Measurements from ENCODE around the gene RBM17. TPM values are rescaled to one million over a fixed set of nuclear protein-coding genes. Genes with fewer than 3 reads are reported as not detected.
"Not testable (repeated sequence)": the region's sequence is repeated elsewhere in the genome, so short reads cannot be mapped to it uniquely, and the experiment has no call there.

RBM17 gene
- total RNA-seq, 2 experiments from 2014 or later = 155 to 157 TPM

DNA sequence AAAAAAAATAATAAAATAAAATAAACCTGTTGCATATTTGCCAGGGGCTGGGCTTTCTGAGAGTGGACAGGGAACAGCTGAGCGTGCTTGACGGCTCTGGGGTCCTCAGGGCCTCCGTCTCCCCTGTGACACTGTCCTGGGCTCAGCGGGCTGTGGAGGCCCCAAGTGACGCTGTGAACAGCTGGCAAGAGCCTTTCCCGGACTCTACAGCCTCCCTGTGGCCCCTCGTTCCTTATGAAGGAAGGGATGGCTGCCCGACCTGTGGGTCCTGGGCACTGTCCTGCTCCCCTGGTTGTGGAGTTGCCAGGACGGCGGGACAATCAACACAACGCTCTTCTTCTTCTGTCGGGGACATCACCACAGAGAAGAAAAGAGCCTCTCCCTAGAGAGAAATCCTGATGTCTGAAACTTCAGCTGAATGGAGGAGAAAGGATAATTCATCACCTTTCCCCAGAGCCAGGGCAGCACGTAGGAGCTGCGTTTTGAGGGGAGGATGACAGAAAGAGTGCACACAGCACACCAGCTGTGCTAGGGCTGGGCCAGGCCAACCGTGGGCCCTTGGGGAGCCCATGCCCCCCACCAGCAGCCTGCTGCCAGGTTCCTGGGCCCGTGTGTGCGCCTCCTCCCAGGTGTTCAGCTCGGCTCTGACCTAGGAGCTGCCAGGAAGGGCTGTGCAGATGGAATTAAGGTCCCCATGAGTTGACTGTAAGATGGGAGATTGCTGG, 45.4 kb downstream of the RBM17 start:
- Mint-ChIP-seq H3K36me3 (ENCODE audit: low read depth) (no peaks in the 10 kb centered on the region), H3K4me3 (no peak overlapping the region), H3K4me1 (peaks cover 66% of the 10 kb centered on the region), H3K9me3 (no peaks in the 10 kb centered on the region), H3K27me3 (peaks cover 23% of the 10 kb centered on the region), H3K27ac (no peak overlapping the region)
- no peak for DNase-seq
- POLR2A ChIA-PET = interaction anchor here (0.9 to 3.6 kb wide), 5 partner anchors 12 to 67 kb away, joined by 3 to 29 read pairs (median 5); no protein-coding TSS in a partner anchor
- CTCF ChIA-PET = interaction anchor here (1.6 to 3.3 kb wide), 4 partner anchors 10 to 39 kb away, joined by 4 to 15 read pairs (median 6); no protein-coding TSS in a partner anchor

GRCh38 chr10:6135039-6135438, 46.2 kb downstream of the RBM17 start:
- Mint-ChIP-seq H3K27me3 (peaks cover 27% of the 10 kb centered on the region), H3K4me3 (peak overlapping the region; percentile 37), H3K36me3 (ENCODE audit: low read depth) (no peaks in the 10 kb centered on the region), H3K4me1 (peaks cover 64% of the 10 kb centered on the region), H3K9me3 (no peaks in the 10 kb centered on the region), H3K27ac (no peak overlapping the region)
- ChIA-PET CTCF (interaction anchor here (1.6 to 3.3 kb wide), 6 partner anchors 9 to 267 kb away, joined by 4 to 15 read pairs (median 8); partner anchors contain the start of gene PFKFB3), POLR2A (interaction anchor here (1.0 to 3.6 kb wide), 5 partner anchors 11 to 74 kb away, joined by 3 to 29 read pairs (median 5); no protein-coding TSS in a partner anchor)
- no peak for DNase-seq

DNA sequence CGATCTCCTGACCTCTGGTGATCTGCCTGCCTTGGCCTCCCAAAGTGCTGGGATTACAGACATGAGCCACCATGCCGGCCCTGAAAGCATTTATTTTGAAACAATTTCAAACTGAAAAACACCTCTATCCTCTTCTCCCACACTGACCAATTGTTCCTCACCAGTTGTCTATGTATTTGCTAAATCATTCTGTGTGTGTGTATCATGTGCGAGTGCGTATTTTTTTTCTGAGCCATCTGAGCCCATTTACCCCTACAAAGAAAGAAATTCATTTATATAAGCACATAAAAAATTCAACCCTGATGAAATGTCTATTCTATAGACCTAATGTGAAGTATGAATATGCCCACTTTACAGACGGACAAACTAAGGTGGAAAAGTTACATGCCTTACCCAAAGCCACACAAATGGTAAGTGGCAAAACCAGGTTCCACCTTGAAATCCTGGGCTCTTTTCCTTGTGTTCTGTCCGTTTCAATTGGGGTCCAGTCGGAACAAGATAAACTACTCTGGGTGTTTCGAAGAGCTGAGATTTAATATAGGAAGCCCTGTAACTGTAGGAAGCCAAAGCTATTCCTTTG, 46.8 kb downstream of the RBM17 start:
- no peak for DNase-seq
- Mint-ChIP-seq H3K4me1 (peaks cover 64% of the 10 kb centered on the region), H3K9me3 (no peaks in the 10 kb centered on the region), H3K27me3 (peaks cover 27% of the 10 kb centered on the region), H3K4me3 (peak overlapping the region; percentile 30), H3K36me3 (ENCODE audit: low read depth) (no peaks in the 10 kb centered on the region), H3K27ac (no peak overlapping the region)
- POLR2A ChIA-PET = interaction anchor here (0.9 to 3.6 kb wide), 8 partner anchors 10 to 74 kb away, joined by 3 to 29 read pairs (median 4); no protein-coding TSS in a partner anchor
- CTCF ChIA-PET = interaction anchor here (0.9 to 3.3 kb wide), 10 partner anchors 8 to 270 kb away, joined by 3 to 15 read pairs (median 5); partner anchors contain the start of gene PFKFB3

GRCh38 chr10:6136215-6137201, 47.7 kb downstream of the RBM17 start:
- Mint-ChIP-seq H3K36me3 (ENCODE audit: low read depth) (no peaks in the 10 kb centered on the region), H3K27me3 (peaks cover 27% of the 10 kb centered on the region), H3K4me3 (peak overlapping the region; percentile 30), H3K27ac (peak overlapping the region; percentile 56), H3K9me3 (no peaks in the 10 kb centered on the region), H3K4me1 (peaks cover 66% of the 10 kb centered on the region)
- DNase-seq = peak; percentile 59
- ChIA-PET CTCF (interaction anchor here (0.9 to 3.3 kb wide), 9 partner anchors 14 to 269 kb away, joined by 3 to 15 read pairs (median 5); partner anchors contain the start of gene PFKFB3), POLR2A (interaction anchor here (0.9 to 3.6 kb wide), 9 partner anchors 10 to 78 kb away, joined by 3 to 29 read pairs (median 4); partner anchors contain the start of gene PFKFB3)

- H3K4me1 Mint-ChIP-seq = peaks cover 84% of the 10 kb centered on the region
- H3K27me3 Mint-ChIP-seq = peaks cover 27% of the 10 kb centered on the region
- no peak overlapping the region for H3K27ac Mint-ChIP-seq
- no peaks in the 10 kb centered on the region for H3K9me3 Mint-ChIP-seq
- ChIA-PET CTCF (interaction anchor here (0.6 to 1.9 kb wide), 2 partner anchors 33 to 130 kb away, joined by 3 to 6 read pairs; no protein-coding TSS in a partner anchor), POLR2A (interaction anchor here (1.4 to 1.5 kb wide), 2 partner anchors 10 to 29 kb away, joined by 3 to 5 read pairs; no protein-coding TSS in a partner anchor)
- no peak overlapping the region for H3K4me3 Mint-ChIP-seq
- DNase-seq = no peak
- H3K36me3 Mint-ChIP-seq (ENCODE audit: low read depth) = no peaks in the 10 kb centered on the region
These were observed 49.6 kb downstream of the RBM17 start for GRCh38 chr10:6138456-6138855.

DNA sequence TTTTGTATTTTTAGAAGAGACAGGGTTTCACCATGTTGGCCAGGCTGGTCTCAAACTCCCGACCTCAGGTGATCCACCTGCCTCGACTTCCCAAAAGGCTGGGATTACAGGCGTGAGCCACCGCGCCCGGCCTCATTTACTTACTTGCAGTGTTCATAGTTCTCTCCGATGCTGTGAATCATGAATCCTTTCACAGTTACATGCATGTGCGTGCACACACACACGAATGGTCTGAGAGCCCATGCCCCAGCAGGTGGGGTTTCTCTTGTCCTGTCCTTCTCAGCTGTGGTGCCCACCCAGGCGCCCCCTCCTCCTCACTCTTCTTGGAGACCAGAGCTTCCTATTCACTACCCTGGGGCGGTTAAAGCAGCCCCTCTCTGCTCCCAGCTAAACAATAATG, 50.6 kb downstream of the RBM17 start:
- POLR2A ChIA-PET = interaction anchor here (1.4 to 1.5 kb wide), 2 partner anchors 11 to 28 kb away, joined by 3 to 5 read pairs; no protein-coding TSS in a partner anchor
- Mint-ChIP-seq H3K4me3 (no peak overlapping the region), H3K36me3 (ENCODE audit: low read depth) (peaks cover 3% of the 10 kb centered on the region)

DNA sequence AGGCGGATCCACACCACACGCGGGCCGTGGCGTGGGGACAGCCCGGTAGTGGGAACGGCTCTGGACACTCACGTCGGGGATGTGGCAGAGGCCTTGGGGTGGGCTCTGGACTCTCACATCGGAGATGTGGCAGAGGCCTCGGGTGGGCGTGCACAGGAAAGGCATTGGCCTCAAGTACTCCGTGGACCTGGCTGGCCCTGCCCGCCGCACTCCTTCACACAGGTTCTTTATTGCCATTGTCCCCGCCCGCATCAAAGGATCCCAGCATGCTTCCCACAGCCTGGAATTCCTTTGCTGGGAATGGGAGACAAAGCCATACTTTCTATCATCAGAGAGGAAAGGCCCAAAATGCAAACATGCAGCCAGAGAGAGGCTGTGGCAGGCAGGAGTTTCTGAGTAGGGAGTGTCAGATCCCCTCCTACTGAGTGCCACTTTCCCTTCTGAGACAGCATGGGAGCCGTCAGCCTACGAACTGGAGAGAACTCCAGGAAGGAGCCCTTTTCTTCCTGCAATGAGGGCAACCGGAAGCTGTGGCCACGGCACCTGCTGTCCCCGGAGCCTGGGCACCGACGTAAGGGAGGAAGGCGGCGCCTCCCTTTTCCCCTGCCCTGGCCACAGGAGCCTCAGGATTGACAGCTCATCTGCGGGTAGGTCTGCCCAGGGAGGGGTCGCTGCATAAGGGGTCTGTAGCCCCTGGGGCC, 51.5 kb downstream of the RBM17 start:
- ChIA-PET POLR2A (interaction anchor here (0.7 to 1.5 kb wide), 6 partner anchors 10 to 327 kb away, joined by 3 to 6 read pairs (median 3); partner anchors contain the start of gene GDI2), CTCF (interaction anchor here (1.9 to 2.0 kb wide), 2 partner anchors 34 to 62 kb away, joined by 5 to 6 read pairs; partner anchors contain the start of gene PFKFB3)
- H3K27ac Mint-ChIP-seq = peak overlapping the region; percentile 79
- DNase-seq = peak; percentile 67
- H3K4me3 Mint-ChIP-seq = peak overlapping the region; percentile 76
- H3K4me1 Mint-ChIP-seq = peaks cover 83% of the 10 kb centered on the region
- peaks cover 3% of the 10 kb centered on the region for H3K36me3 Mint-ChIP-seq (ENCODE audit: low read depth)
- H3K9me3 Mint-ChIP-seq = no peaks in the 10 kb centered on the region
- H3K27me3 Mint-ChIP-seq = peaks cover 27% of the 10 kb centered on the region

More for the DNA sequence above, 50.6 kb downstream of the RBM17 start:
- no peak overlapping the region for H3K27ac Mint-ChIP-seq
- CTCF ChIA-PET = interaction anchor here (1.9 to 2.0 kb wide), 2 partner anchors 34 to 63 kb away, joined by 5 to 6 read pairs; partner anchors contain the start of gene PFKFB3
- H3K27me3 Mint-ChIP-seq = peaks cover 27% of the 10 kb centered on the region
- H3K9me3 Mint-ChIP-seq = no peaks in the 10 kb centered on the region
- H3K4me1 Mint-ChIP-seq = peaks cover 90% of the 10 kb centered on the region
- DNase-seq = no peak

GRCh38 chr10:6140965-6141295, 52.1 kb downstream of the RBM17 start:
- peaks cover 81% of the 10 kb centered on the region for H3K4me1 Mint-ChIP-seq
- DNase-seq = no peak
- H3K27ac Mint-ChIP-seq = peak overlapping the region; percentile 79
- peak overlapping the region; percentile 76 for H3K4me3 Mint-ChIP-seq
- H3K9me3 Mint-ChIP-seq = no peaks in the 10 kb centered on the region
- peaks cover 27% of the 10 kb centered on the region for H3K27me3 Mint-ChIP-seq
- POLR2A ChIA-PET = interaction anchor here (1.0 to 1.3 kb wide), 3 partner anchors 11 to 269 kb away, joined by 3 to 6 read pairs (median 4); no protein-coding TSS in a partner anchor
- CTCF ChIA-PET = interaction anchor here (2.0 kb wide), 1 partner anchor 62 kb away, joined by 5 read pairs; the partner anchor contains the start of gene PFKFB3
- H3K36me3 Mint-ChIP-seq (ENCODE audit: low read depth) = peaks cover 5% of the 10 kb centered on the region

GRCh38 chr10:6141296-6142151, 52.7 kb downstream of the RBM17 start:
- Mint-ChIP-seq H3K36me3 (ENCODE audit: low read depth) (peaks cover 5% of the 10 kb centered on the region), H3K27me3 (peaks cover 27% of the 10 kb centered on the region), H3K27ac (peak overlapping the region; percentile 79), H3K4me1 (peaks cover 81% of the 10 kb centered on the region), H3K4me3 (peak overlapping the region; percentile 76), H3K9me3 (no peaks in the 10 kb centered on the region)
- POLR2A ChIA-PET = interaction anchor here (1.2 to 1.7 kb wide), 3 partner anchors 12 to 22 kb away, joined by 3 to 5 read pairs (median 3); no protein-coding TSS in a partner anchor
- CTCF ChIA-PET = interaction anchor here (1.2 kb wide), 1 partner anchor 22 kb away, joined by 3 read pairs; no protein-coding TSS in a partner anchor
- peak; percentile 53 for DNase-seq

- H3K4me3 Mint-ChIP-seq = peak overlapping the region; percentile 76
- peaks cover 21% of the 10 kb centered on the region for H3K27me3 Mint-ChIP-seq
- CTCF ChIA-PET = interaction anchor here (1.2 kb wide), 1 partner anchor 21 kb away, joined by 3 read pairs; no protein-coding TSS in a partner anchor
- not testable (repeated sequence) for H3K9me3 Mint-ChIP-seq; H3K36me3 Mint-ChIP-seq (ENCODE audit: low read depth); DNase-seq
- H3K4me1 Mint-ChIP-seq = peaks cover 81% of the 10 kb centered on the region
- H3K27ac Mint-ChIP-seq = peak overlapping the region; percentile 40
- POLR2A ChIA-PET = interaction anchor here (1.5 to 1.7 kb wide), 2 partner anchors 12 to 21 kb away, joined by 3 to 5 read pairs; no protein-coding TSS in a partner anchor
These were observed 53.4 kb downstream of the RBM17 start for GRCh38 chr10:6142186-6142585.

All from activated CD4-positive, alpha-beta memory T cell treated with anti-CD3 and anti-CD28 coated beads, Interleukin-2, amount 10 ng/mL, durations not matched to agents 7 days and 5 days (primary cell).